BLaER1 (cell line): ENCODE measurements around the gene SLC1A7.

Experiments used
- H3K27ac ChIP-seq: shearing (Covaris generic); formaldehyde crosslinking; 2 replicates; pipeline ENCODE4 v1.8.1; 2022
- H3K27me3 ChIP-seq: shearing (Covaris generic); formaldehyde crosslinking; 2 replicates; pipeline ENCODE4 v1.8.1; 2022
- H3K36me3 ChIP-seq: shearing (Covaris generic); formaldehyde crosslinking; 2 replicates; pipeline ENCODE4 v1.8.1; 2022
- H3K4me1 ChIP-seq: shearing (Covaris generic); formaldehyde crosslinking; 2 replicates; pipeline ENCODE4 v1.8.1; 2022
- H3K4me2 ChIP-seq: shearing (Covaris generic); formaldehyde crosslinking; 2 replicates; pipeline ENCODE4 v1.8.1; 2022
- H3K4me3 ChIP-seq: shearing (Covaris generic); formaldehyde crosslinking; 2 replicates; pipeline ENCODE4 v1.8.1; 2022
- H3K9ac ChIP-seq: shearing (Covaris generic); formaldehyde crosslinking; 2 replicates; pipeline ENCODE4 v1.8.1; 2022
- H3K9me3 ChIP-seq: shearing (Covaris generic); formaldehyde crosslinking; 2 replicates; pipeline ENCODE4 v1.8.1; 2022
- H4K20me1 ChIP-seq: shearing (Covaris generic); formaldehyde crosslinking; 2 replicates; pipeline ENCODE4 v1.8.1; 2022
- Cebpa-rat ChIP-seq: shearing (Covaris generic); IDR thresholded peaks from 2 replicates; pipeline ENCODE4 v1.8.1; 2022

The SLC1A7 gene

GRCh38 chr1:53093778-53094532, 48.5 kb downstream of the SLC1A7 start:
- no peak overlapping the region for H3K9ac ChIP-seq
- H3K4me3 ChIP-seq = no peak overlapping the region
- no peak overlapping the region for H3K4me2 ChIP-seq
- peaks cover 40% of the 10 kb centered on the region for H3K9me3 ChIP-seq
- no peak for TF ChIP-seq Cebpa-rat
- no peak overlapping the region for H3K27ac ChIP-seq
- H3K27me3 ChIP-seq = no peaks in the 10 kb centered on the region
- H3K36me3 ChIP-seq = no peaks in the 10 kb centered on the region
- no peaks in the 10 kb centered on the region for H4K20me1 ChIP-seq
- no peaks in the 10 kb centered on the region for H3K4me1 ChIP-seq

DNA sequence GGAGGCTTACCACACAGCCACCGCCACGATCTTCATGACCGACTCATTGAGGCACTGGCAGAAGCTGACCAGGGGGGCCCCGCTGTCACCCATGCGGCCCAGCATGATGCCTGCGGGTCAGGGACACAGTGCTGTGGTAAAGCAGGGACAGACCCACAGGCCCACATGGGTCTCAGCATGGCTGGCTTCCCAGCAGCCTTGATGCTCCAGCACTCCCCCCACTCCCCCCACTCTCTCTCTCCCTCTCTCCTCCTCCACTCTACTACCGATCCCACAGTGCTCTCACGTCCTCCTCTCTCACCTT, 49.0 kb downstream of the SLC1A7 start:
- Histone ChIP-seq H3K9ac (no peak overlapping the region), H3K9me3 (peaks cover 35% of the 10 kb centered on the region), H3K36me3 (no peaks in the 10 kb centered on the region), H3K27me3 (no peaks in the 10 kb centered on the region), H3K27ac (no peak overlapping the region), H3K4me1 (no peaks in the 10 kb centered on the region), H3K4me3 (no peak overlapping the region), H4K20me1 (no peaks in the 10 kb centered on the region), H3K4me2 (no peak overlapping the region)
- no peak for TF ChIP-seq Cebpa-rat

- no peaks in the 10 kb centered on the region for H4K20me1 ChIP-seq
- H3K27ac ChIP-seq = no peak overlapping the region
- H3K9me3 ChIP-seq = peaks cover 30% of the 10 kb centered on the region
- H3K9ac ChIP-seq = no peak overlapping the region
- no peak overlapping the region for H3K4me2 ChIP-seq
- no peaks in the 10 kb centered on the region for H3K36me3 ChIP-seq
- no peak overlapping the region for H3K4me3 ChIP-seq
- TF ChIP-seq Cebpa-rat = no peak
- no peaks in the 10 kb centered on the region for H3K27me3 ChIP-seq
- H3K4me1 ChIP-seq = no peaks in the 10 kb centered on the region
Observed at GRCh38 chr1:53092659-53093450, 49.6 kb downstream of the SLC1A7 start.

GRCh38 chr1:53091841-53092645, 50.4 kb downstream of the SLC1A7 start:
- no peak overlapping the region for H3K9ac ChIP-seq
- peaks cover 21% of the 10 kb centered on the region for H3K9me3 ChIP-seq
- H3K4me3 ChIP-seq = no peak overlapping the region
- H3K27ac ChIP-seq = no peak overlapping the region
- H3K27me3 ChIP-seq = no peaks in the 10 kb centered on the region
- H3K36me3 ChIP-seq = no peaks in the 10 kb centered on the region
- H3K4me1 ChIP-seq = no peaks in the 10 kb centered on the region
- H3K4me2 ChIP-seq = no peak overlapping the region
- H4K20me1 ChIP-seq = no peaks in the 10 kb centered on the region
- TF ChIP-seq Cebpa-rat = no peak

DNA sequence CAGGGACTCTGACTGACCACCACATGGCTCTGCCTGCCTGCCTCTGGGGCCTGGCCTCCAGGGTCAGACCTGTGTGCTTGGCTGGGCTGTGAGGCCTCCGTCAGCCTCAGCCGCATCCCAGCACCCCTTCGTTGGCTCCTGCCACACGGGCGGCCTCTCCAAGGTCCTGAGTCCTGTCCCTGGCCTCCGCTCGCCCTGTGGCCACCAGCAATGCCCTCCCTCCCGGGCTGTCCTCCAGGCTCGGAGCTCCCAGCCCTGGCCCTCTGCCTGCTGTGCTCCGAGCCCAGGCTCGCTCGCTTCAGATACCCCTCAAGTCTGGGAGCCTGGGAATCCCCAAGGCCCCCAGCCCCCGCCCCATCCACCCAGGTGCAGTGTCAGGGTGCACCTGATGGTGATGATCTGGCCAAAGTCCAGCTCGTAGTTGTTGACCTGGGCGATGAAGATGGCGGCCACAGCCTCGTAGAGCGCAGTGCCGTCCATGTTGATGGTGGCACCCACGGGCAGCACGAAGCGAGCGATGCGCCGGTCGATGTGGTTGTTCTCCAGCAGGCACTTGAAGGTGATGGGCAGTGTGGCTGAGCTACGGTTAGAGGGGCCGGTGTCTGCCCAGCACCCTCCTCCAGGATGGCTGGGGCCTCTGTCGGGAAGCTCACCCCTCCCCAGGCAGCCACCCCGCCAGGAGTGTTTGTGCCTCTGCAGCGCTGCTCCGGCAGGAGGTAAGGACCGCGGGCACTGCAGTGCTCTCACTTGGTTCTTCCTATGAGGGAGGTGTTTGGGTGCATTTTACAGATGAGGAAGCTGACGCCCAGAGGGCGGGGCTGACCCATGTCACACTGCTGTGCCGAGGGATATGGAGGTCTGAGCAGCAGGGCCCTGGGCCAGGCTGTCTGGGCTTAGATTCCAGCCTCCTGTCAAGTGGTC, 52.0 kb downstream of the SLC1A7 start:
- Histone ChIP-seq H3K4me1 (no peaks in the 10 kb centered on the region), H3K27me3 (no peaks in the 10 kb centered on the region), H3K27ac (no peak overlapping the region), H3K9ac (no peak overlapping the region), H3K9me3 (peaks cover 6% of the 10 kb centered on the region), H3K4me2 (no peak overlapping the region), H3K36me3 (no peaks in the 10 kb centered on the region), H4K20me1 (no peaks in the 10 kb centered on the region), H3K4me3 (no peak overlapping the region)
- TF ChIP-seq Cebpa-rat = no peak

DNA sequence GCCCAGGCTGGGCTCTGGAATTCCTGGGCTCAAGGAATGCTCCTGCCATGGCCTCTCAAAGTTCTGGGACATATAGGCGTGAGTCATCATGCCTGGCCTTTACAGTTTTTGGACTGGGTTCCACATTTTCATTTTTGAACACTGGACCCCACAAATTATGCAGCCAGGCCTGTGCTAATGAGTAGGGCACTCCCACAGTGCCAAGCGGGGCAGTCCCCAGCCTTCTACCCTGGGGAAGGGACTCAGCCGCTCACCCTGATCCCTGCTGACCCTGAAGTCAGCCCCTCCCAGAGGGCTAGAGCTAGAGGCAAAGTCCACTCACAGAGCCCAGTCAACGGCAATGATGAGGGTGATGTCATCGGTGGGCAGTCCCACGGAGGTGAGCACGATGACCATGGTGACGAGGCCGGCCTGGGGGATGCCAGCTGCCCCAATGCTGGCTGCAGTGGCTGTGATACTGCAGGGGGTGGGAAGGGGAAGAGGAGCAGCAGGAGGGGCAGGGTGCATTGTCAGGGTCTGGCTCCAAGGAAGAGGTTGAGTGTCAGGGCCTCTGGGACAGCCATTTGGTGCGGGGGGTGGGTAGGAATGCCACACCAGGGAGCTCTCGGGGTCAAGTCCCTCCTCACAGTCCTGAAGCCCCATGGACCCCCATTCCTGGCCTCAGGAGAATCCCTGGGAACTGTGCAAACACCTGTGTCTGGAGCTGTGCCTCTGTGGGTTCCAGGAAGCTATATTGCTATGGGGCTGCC, 52.8 kb downstream of the SLC1A7 start:
- Histone ChIP-seq H3K4me3 (no peak overlapping the region), H3K27me3 (no peaks in the 10 kb centered on the region), H3K4me1 (no peaks in the 10 kb centered on the region), H3K9me3 (no peaks in the 10 kb centered on the region), H3K27ac (no peak overlapping the region), H3K9ac (no peak overlapping the region), H3K36me3 (no peaks in the 10 kb centered on the region), H3K4me2 (no peak overlapping the region), H4K20me1 (no peaks in the 10 kb centered on the region)
- TF ChIP-seq Cebpa-rat = no peak

DNA sequence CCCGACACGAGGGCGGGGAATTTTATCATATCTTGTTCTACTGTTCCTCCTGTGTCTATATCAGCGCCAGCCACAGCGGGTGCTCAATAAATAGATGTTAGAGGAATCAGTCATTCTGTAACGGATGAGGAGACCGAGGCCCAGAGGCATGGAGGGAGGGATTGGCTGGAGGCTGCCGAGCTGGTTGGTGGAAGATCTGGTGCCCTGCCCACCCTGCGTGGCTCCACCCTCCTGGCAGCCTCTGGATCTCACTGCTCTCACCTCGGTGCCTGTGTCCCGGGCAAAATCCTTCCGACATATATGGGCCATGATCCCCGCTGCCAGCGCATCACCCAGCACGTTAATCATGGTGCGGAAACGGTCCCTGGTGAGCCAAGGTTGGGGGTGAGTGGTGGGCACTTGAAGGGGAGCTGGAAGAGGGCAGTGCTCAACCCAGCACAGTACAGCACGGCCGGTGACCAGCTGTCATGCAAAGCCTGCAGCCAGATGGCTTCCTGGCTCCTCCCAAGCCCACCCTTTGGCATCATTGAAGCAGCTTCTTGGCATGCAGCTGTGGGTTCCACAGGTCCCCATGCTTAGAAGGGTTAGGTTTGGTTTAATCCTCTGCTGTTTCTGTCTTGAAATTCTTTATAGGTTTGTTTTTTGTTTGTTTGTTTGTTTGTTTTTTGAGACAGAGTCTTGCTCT, 53.7 kb downstream of the SLC1A7 start:
- Histone ChIP-seq H3K4me3 (no peak overlapping the region), H3K4me1 (peaks cover under 1% of the 10 kb centered on the region), H3K27ac (no peak overlapping the region), H3K4me2 (no peak overlapping the region), H3K27me3 (no peaks in the 10 kb centered on the region), H3K9ac (no peak overlapping the region), H3K36me3 (no peaks in the 10 kb centered on the region), H4K20me1 (no peaks in the 10 kb centered on the region), H3K9me3 (no peaks in the 10 kb centered on the region)
- TF ChIP-seq Cebpa-rat = no peak
